ENCODE measurements around the gene NDUFV1.
"Not testable (repeated sequence)": the region's sequence is repeated elsewhere in the genome, so short reads cannot be mapped to it uniquely, and the experiment has no call there.

DNA sequence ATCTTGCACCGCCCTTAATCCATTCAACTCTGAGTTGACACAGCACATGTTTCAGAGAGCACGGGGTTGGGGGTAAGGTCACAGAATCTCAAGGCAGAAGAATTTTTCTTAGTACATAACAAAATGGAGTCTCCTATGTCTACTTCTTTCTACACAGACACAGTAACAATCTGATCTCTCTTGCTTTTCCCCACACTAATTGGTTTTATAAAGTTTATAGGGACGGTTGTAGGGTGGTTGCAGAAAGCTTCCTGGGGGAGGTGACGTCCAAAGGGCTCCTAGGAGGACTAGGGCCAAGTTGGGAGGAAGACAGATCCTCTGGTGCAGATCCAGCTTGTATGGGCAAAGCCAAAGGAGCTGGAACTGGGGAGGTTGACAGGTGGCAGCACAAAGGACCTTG lies 2.6 kb upstream of the NDUFV1 start:
- TF ChIP-seq, protein P1, sequence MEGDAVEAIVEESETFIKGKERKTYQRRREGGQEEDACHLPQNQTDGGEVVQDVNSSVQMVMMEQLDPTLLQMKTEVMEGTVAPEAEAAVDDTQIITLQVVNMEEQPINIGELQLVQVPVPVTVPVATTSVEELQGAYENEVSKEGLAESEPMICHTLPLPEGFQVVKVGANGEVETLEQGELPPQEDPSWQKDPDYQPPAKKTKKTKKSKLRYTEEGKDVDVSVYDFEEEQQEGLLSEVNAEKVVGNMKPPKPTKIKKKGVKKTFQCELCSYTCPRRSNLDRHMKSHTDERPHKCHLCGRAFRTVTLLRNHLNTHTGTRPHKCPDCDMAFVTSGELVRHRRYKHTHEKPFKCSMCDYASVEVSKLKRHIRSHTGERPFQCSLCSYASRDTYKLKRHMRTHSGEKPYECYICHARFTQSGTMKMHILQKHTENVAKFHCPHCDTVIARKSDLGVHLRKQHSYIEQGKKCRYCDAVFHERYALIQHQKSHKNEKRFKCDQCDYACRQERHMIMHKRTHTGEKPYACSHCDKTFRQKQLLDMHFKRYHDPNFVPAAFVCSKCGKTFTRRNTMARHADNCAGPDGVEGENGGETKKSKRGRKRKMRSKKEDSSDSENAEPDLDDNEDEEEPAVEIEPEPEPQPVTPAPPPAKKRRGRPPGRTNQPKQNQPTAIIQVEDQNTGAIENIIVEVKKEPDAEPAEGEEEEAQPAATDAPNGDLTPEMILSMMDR (IDR thresholded peaks at IDR 0.05), result not testable (repeated sequence)
- not testable (repeated sequence) for TF ChIP-seq EZH2 (IDR thresholded peaks at IDR 0.05; ENCODE audit: borderline replicate concordance, insufficient read depth, low read depth, low read length, poor library complexity, severe bottlenecking)
